Activated naive CD8-positive, alpha-beta T cell treated with anti-CD3 and anti-CD28 coated beads, Interleukin-2, amount 50 U/mL, for 16 hours (primary cell): ENCODE results near the gene PUM2.
"Not testable (repeated sequence)": the region's sequence is repeated elsewhere in the genome, so short reads cannot be mapped to it uniquely, and the experiment has no call there.

ENCODE experiments used
- DNase-seq: peaks from one replicate; pipeline ENCODE4 v3.0.0-alpha.2; 2020; ENCODE audit warnings: low read depth, low spot score

The PUM2 gene

DNA sequence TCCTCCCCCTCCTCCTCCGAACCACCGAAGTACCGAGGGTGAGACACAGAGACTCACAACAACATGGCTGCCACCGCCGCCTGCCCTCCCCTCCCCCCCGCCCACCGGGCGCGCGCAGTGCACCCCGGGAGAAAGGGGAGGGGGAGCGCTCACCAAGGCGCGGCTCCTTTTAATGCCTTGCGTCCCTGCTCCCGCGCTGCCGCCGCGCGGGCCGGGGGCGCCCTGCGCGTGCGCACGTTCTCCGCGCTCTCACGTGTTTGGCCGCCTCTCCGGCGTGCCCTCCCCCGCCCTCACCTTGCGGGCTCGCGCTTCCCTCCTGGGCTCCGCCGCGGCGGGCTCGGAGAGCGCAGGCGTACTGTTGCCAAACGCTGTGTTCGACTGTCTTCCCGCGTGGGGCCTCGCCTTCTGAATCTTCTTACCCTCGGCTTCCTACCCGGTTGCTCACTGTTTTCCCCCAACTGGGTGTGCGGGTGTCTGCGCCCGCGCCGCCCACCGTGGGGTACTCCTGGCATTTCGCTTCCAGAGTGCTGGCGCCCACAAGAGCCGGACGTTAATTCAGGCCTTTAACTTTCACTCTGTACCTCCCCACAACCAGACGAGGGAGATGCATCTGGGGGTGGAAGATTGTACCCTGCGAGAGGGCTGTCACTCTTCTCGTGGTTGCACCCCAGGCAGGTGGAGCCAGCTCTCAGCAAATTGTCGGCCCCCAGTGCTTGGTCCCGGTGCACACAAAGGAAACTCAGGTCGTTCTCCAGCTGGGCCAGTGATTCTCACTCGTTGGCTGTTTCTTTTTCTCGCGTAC lies at the start of gene PUM2:
PUM2 (minus strand) TSS at position 92 of the 802 bp plus-strand sequence. CDS start 23,484 bp downstream, outside the sequence.
- DNase-seq: peak; percentile 79

- DNase-seq: no peak
Observed at GRCh38 chr2:20400306-20400705, 49.7 kb upstream of the PUM2 start.

DNA sequence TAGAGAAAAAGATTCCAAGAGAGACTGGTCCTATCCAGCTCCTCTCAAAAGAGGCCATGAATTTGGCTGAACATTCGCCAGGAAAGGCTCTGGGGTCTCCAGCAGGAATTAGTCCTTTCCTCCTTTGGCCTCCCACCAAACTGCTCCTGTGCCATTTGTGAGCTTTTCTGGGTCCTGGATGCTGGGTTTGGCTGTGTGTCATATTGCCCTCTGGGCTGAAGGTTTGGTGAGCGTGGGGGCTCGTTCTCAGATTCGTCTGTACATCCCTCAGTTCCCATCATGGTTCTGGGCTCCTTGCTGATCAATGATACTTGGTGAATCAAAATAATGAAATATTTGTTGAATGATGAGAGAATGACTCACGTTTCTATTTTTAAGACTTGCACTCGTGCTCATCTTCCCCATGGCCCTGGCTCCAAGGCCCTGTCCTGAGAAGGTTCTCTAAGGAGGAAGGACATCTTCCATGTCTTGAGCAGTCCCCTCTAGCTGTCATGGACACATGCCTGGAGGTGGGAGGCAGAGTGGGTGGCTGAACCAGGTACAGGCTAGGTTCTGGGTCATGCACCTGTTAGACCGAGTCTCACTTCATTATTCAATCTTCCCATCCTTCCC lies 48.4 kb upstream of the PUM2 start:
- DNase-seq: no peak

GRCh38 chr2:20397811-20398447 lies 47.3 kb upstream of the PUM2 start:
- no peak for DNase-seq

DNA sequence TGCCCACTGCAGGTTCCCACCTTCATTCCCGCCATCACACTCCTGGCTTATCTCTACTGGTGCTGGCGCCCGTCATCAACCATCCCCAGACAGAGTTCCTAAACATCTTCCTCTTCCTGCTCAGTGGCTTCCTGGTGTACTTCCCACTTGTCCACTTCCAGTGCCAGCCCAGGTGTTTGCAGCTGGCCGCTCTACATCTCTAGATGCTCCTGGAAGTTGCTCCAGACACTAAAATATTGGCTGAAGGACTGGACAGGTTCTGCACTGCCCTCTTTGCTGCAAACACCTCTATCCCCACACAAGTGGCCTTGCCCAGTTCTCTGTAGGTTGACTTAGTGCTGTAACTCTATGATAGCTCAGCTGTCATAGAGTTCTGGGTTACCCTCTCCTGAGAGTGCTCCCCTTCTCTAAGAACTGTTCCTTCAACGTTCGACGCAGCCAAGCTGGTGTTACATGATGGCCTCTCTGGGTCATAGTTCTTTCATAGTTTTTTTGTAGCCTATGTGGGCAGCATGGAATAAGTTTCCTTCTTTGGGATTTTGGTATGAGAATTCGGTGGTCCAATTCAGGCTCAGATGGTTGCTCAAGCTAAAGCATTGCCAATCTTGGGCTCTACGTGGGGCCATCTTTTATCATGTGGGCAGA lies 45.8 kb upstream of the PUM2 start:
- DNase-seq: no peak

GRCh38 chr2:20393986-20394385 lies 43.3 kb upstream of the PUM2 start:
- no peak for DNase-seq

DNA sequence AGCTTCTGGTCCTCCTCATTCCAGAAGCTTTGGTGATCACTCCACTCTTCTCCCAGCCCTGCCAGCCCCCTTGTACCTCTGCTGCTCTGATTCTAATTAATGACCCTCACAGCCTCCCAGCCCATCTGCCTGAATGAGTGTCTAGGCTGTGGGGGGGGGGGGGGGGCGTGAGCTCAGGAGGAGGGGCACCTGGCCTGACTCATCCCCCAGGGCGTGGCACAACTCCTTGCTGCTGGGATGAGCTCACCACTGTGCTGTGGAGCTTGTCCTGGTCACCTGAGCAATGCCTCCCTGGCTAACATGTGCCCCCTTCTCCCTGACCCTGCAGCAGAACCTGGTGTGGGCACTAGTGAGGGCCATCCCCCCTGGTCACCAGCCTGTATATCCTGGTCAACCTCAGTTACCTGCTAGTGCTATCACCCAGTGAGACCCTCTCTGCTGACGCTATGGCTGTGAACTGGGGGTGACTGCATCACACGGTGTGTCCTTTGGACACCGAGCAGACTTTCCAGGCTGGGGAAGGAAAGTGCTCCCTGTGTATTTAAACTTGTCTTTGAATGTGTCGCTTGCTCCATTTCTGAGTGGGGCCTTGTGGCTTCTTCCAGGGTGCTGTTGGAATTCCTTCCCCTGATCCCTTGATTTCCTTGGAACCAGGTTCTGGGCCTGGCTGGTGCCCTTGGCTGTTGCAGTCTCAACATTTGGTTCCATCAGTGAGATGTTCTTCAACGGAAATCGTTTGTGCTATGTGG lies 41.5 kb upstream of the PUM2 start:
- DNase-seq: no peak

GRCh38 chr2:20390524-20391123 lies 40.0 kb upstream of the PUM2 start:
- no peak for DNase-seq

GRCh38 chr2:20384953-20385352 lies 34.3 kb upstream of the PUM2 start:
- no peak for DNase-seq

DNA sequence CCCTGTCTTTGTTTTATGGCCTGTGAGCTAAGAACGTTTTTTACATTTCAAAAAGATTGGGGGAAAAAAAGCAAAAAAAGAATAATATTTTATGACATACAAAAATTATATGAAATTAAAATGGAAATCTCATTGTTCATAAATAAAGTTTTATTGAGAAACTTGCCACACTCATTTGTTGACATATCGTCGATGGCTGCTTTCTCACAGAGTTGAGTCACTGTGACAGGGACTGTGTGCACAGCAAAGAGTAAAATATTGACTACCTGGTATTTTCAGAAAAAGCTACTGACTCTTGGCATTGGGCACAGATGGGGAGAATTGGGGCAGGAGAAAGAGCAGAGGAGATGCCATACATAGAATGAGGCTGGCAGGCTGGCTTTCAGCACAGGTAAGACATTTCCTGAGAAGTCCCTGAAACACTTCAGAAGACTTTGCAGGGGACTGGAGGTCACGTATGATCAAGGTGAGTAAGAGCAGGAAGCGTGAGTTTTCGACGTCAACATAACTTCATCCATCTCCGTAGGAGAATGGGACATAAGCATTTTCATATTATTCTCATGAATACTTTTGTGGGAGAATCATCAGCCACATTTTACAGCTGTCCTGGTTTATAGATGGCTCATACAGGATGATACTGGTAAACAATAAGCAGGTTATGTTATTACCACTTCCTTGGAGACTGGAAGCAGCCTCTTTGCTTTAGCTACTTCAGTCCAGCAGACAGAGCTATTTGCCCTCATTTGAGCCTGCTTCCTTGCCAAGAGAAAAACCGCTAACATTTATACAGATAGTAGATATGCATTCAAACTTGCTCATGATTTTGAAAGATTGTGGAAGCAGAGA lies 32.5 kb upstream of the PUM2 start:
- DNase-seq: no peak

DNA sequence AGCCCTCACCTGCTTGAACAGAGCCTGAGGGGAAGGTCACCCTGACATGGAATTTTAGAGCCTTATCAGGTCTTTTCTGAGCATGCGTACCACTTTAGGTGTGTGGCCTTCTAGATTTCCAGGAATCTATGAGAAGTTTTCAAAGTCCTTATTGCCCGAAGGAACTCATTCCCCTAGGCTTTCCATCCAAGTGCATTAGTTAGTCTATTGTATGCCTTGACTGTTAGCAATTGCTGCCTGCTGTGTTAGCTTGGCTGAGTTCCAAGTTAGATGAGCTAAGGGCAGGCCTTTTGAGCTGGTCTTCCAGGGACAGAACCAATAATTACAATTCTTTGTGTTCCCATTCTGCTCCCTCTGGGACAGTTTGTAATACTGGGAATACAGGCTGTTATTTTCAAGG lies 30.8 kb upstream of the PUM2 start:
- DNase-seq: no peak

- no peak for DNase-seq
Observed at GRCh38 chr2:20378891-20379519, 28.4 kb upstream of the PUM2 start.

GRCh38 chr2:20378341-20378740 lies 27.7 kb upstream of the PUM2 start:
- DNase-seq: no peak

- DNase-seq: no peak
Observed at GRCh38 chr2:20377741-20378140, 27.1 kb upstream of the PUM2 start.

DNA sequence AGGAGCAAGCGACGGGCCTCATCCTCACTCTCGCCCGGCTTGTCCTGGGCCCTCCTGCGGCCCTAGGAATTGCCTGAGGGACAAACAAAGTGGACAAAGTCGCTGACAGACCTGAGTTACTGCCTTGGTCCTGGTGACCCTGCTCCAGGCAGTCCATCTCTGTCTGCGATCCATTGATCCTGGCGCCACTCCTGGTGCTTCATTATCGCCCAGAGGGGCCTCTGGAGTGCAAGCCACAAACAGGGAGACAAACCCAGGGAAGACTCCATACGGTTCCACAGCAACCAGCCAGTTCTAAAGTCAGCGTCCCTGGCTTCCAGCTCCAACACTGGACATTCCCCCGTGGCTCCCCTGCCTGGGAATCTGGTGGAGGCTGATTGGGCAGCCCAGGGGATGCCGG lies 24.3 kb upstream of the PUM2 start:
- not testable (repeated sequence) for DNase-seq

- no peak for DNase-seq
Observed at GRCh38 chr2:20372896-20373640, 22.4 kb upstream of the PUM2 start.

DNA sequence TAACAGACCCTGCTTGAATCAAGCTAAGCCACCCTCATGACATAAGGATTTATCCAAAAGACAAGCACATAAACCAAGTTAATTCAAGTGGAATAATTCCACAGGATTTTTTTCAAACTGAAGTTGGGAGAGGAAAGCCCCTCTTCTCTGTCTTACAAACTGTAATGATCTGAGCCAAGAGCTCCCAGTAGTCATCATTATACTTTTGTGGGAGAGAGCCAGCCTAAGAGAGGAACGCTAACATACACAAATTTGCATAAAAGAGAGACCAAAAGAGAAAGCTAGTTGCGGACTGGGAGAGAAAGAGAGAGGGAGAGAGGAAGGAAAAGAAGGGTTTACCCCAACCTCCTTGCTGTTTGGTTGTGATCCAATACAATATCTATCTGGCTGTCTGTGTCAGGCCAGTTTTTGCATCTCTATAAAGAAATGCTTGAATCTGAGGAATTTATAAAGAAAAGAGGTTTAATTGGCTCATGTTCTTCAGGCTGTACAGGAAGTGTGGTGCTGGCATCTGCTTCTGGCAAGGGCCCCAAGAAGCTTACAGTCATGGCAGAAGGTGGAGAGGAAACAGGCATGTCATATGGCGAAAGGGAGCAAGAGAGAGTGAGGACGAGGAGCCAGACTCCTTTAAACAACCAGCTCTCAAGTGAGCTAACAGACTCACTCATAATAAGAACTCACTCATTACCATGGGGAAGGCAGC lies 20.8 kb upstream of the PUM2 start:
- DNase-seq: no peak

DNA sequence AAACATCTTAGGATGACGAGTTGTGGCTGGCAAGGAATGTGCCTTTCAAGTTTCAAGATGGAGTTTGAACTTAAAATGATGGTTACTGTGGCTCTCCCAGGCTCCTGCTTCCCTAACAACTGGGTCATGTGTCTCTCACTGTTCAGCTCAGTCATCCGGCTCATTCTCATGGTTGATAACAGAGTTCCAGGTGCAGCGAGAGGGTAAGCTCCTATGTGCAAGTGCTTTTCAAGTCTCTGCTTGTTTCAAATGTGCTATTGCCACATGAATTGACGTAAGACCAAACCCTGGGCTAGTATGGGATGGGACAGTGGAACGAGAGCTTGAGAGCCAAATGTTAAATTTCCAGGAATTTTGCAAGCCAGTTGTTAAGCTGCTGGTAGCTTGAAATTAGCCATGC lies 19.5 kb upstream of the PUM2 start:
- DNase-seq: no peak
